ENCODE results near the gene OTOGL.

DNA sequence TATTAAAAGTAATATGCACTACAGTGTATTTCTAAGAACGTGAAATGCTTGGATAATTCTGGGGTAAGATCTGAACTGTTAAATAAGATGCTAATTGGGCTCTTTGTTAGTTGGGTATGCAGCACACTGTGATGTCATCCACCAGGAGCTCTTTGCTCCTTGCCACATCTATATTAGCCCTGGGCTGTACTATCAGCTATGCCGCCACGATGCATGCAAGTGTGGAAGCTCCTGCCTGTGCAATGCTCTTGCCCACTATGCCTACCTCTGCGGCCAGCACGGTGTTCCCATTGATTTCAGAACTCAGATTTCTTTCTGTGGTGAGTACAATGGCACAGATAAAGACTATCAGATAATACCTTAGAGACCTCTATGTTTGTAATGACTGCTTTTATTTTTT lies 165.6 kb downstream of the OTOGL start:
- TF ChIP-seq GLI2 (tag by site-specific recombination; IDR thresholded peaks at IDR 0.05; ENCODE audit: borderline replicate concordance, low read depth) (no peak), CTCF (tag by site-specific recombination; IDR thresholded peaks at IDR 0.05) (no peak), ZNF221 (tag by site-specific recombination; IDR thresholded peaks at IDR 0.05; ENCODE audit: borderline replicate concordance) (no peak), REST (tag by site-specific recombination; IDR thresholded peaks at IDR 0.05) (no peak), ZNF530 (tag by site-specific recombination; IDR thresholded peaks at IDR 0.05; ENCODE audit: low read depth) (no peak)
